Left kidney (tissue), 8 donors: ENCODE measurements around the gene ZNF136. TPM values are rescaled to one million over a fixed set of nuclear protein-coding genes. Genes with fewer than 3 reads are reported as not detected.
A peak's percentile ranks its signal among the peaks of the same experiment; 100 is the strongest.

Experiments used
- DNase-seq: peaks from one replicate; pipeline ENCODE4 v3.0.0-alpha.2; 2013
- long read RNA-seq, 8 donors: transcript quantifications; one replicate each; lab custom pipeline, GENCODE V29; 2026
- polyA plus RNA-seq: library from polyadenylated mRNA; unstranded; fragments of 120-200 nt; gene quantifications from one replicate; pipeline ENCODE4 v1.2.1, GENCODE V29; 2013; ENCODE audit not compliant: insufficient read length

ZNF136 gene
- polyA plus RNA-seq: 22.2 TPM
- long read RNA-seq, donor 1, partial matches to known transcripts: 0 of 5 reads
- long read RNA-seq, donor 1, other reads (novel, unspliced or antisense): 0 of 5 reads
- long read RNA-seq, donor 2: 0 reads
- long read RNA-seq, donor 3, partial matches to known transcripts: 0 of 4 reads
- long read RNA-seq, donor 3, other reads (novel, unspliced or antisense): 0 of 4 reads
- long read RNA-seq, donor 4: 0 reads
- long read RNA-seq, donor 5, partial matches to known transcripts: 0 of 3 reads
- long read RNA-seq, donor 5, other reads (novel, unspliced or antisense): 0 of 3 reads
- long read RNA-seq, donor 6, partial matches to known transcripts: 0 of 4 reads
- long read RNA-seq, donor 6, other reads (novel, unspliced or antisense): 0 of 4 reads
- long read RNA-seq, donor 7, transcript ZNF136-201 (4 exons, 3,643 nt): major isoform, 5 of 6 reads
- long read RNA-seq, donor 7, partial matches to known transcripts: 0 of 6 reads
- long read RNA-seq, donor 7, other reads (novel, unspliced or antisense): 0 of 6 reads
- long read RNA-seq, donor 8, partial matches to known transcripts: 0 of 1 reads
- long read RNA-seq, donor 8, other reads (novel, unspliced or antisense): 0 of 1 reads

GRCh38 chr19:12162882-12163806 is at the start of gene ZNF136:
TSS of gene ZNF136 (plus strand) at chr19:12163096. CDS start at chr19:12163204, 108 bp downstream.
- DNase-seq: peak; percentile 96

GRCh38 chr19:12113121-12113520 is 49.8 kb upstream of the ZNF136 start:
- DNase-seq: no peak

- DNase-seq: no peak
Observed at GRCh38 chr19:12117201-12117970, 45.5 kb upstream of the ZNF136 start.

GRCh38 chr19:12126707-12127106 is 36.2 kb upstream of the ZNF136 start:
- DNase-seq: no peak

GRCh38 chr19:12133069-12133468 is 29.8 kb upstream of the ZNF136 start:
- no peak for DNase-seq

- DNase-seq: no peak
Observed at GRCh38 chr19:12137221-12137940, 25.5 kb upstream of the ZNF136 start.

GRCh38 chr19:12139269-12139668 is 23.6 kb upstream of the ZNF136 start:
- DNase-seq: no peak

- peak; percentile 96 for DNase-seq
Observed at GRCh38 chr19:12139885-12140544, 22.9 kb upstream of the ZNF136 start, which contains the start of gene ZNF20. TSS of gene ZNF20 (minus strand) at chr19:12140350. CDS start at chr19:12140182, 168 bp downstream.

- DNase-seq: peak; percentile 84
Observed at GRCh38 chr19:12140545-12141404, 22.1 kb upstream of the ZNF136 start.

- DNase-seq: no peak
Observed at GRCh38 chr19:12141405-12141736, 21.5 kb upstream of the ZNF136 start.

- no peak for DNase-seq
Observed at GRCh38 chr19:12145348-12145747, 17.5 kb upstream of the ZNF136 start.

- DNase-seq: no peak
Observed at GRCh38 chr19:12155324-12155860, 7.5 kb upstream of the ZNF136 start.

GRCh38 chr19:12156223-12157058 is 6.5 kb upstream of the ZNF136 start, which contains the start of gene ZNF625:
TSS of gene ZNF625 (minus strand) at chr19:12156734. CDS start at chr19:12156558, 176 bp downstream.
- DNase-seq: peak; percentile 93

- DNase-seq: no peak
Observed at GRCh38 chr19:12159773-12160414, 3.0 kb upstream of the ZNF136 start.

GRCh38 chr19:12162513-12162881 is 399 bp upstream of the ZNF136 start:
- no peak for DNase-seq

GRCh38 chr19:12163826-12164225 is 930 bp downstream of the ZNF136 start:
- DNase-seq: no peak

GRCh38 chr19:12166626-12167025 is 3.7 kb downstream of the ZNF136 start:
- no peak for DNase-seq

GRCh38 chr19:12180377-12180776 is 17.5 kb downstream of the ZNF136 start:
- no peak for DNase-seq
